ENCODE measurements around the gene PDP2. TPM values are rescaled to one million over a fixed set of nuclear protein-coding genes. Genes with fewer than 3 reads are reported as not detected.

The PDP2 gene
- total and polyA plus RNA-seq, 10 of the 15 experiments (the other 5 are each of a cell fraction or from before 2014, with no cell fraction given): 1.9 to 31.1 (median 6.2) TPM

DNA sequence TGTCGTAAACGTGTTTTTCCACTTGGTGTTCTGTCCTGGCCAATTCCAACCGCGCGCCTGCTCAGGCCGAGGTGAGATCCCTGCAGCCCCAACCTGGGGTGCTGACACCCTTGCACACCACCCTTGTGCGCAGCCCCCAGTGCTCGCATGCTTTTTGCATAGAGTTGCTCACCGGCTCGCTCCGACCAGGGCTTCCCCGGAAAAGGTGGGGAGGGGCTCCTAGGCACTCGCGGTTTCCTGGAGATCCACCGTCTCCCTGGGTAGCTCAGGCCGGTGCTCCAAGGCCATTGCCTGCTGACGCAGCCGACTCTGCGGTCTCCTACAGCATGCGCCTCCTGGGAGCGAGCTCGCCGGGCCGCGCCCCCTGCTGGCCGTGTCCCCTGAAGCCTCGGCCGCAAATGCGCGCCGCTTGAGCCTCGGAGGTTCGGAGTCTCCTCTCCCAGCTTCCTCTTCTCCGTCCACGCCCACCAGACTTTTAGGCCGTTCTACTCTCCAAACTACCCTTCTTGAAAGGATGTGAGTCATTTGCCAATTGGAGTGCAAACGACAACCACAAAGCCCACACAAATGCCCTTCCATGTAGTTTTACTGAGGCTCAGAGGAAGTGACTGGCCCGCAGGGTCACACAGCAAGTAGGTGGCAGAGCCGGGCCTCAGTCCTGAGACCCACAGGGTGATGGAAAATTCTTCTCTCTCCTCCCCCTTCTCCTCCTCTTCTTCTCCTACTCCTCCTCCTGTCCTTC, 7.2 kb upstream of the PDP2 start (continued):
- TF ChIP-seq BHLHE40 (IDR thresholded peaks at IDR 0.05; ENCODE audit: borderline replicate concordance in 1 of 2, low read depth in 2 of 2, low read length in 1 of 2): peak; percentile 76 to 91
- peak; percentile 94 for TF ChIP-seq SMARCA5 (IDR thresholded peaks at IDR 0.05)
- TF ChIP-seq SPI1 (IDR thresholded peaks at IDR 0.05; ENCODE audit: borderline replicate concordance, insufficient read depth, low read depth, low read length): peak; percentile 50; the same call in 1 of the 2 replicates
- TF ChIP-seq MEF2A (IDR thresholded peaks at IDR 0.05; ENCODE audit: insufficient read depth, low read depth, low read length): peak; percentile 70
- peak; percentile 66 for TF ChIP-seq IRF4 (IDR thresholded peaks at IDR 0.05; ENCODE audit: low read depth, low read length)
- peak; percentile 86 for TF ChIP-seq NBN (IDR thresholded peaks at IDR 0.05)
- TF ChIP-seq MYC (IDR thresholded peaks at IDR 0.05; ENCODE audit: insufficient read depth, insufficient read length, insufficient replicate concordance, low read length, severe bottlenecking): peak; percentile 37
- no peak for TF ChIP-seq NFYB (IDR thresholded peaks at IDR 0.05; ENCODE audit: insufficient read depth, low read depth, low read length)
- peak; percentile 89 for TF ChIP-seq NR2F1 (conservative IDR thresholded peaks at IDR 0.05)
- TF ChIP-seq, protein P1, sequence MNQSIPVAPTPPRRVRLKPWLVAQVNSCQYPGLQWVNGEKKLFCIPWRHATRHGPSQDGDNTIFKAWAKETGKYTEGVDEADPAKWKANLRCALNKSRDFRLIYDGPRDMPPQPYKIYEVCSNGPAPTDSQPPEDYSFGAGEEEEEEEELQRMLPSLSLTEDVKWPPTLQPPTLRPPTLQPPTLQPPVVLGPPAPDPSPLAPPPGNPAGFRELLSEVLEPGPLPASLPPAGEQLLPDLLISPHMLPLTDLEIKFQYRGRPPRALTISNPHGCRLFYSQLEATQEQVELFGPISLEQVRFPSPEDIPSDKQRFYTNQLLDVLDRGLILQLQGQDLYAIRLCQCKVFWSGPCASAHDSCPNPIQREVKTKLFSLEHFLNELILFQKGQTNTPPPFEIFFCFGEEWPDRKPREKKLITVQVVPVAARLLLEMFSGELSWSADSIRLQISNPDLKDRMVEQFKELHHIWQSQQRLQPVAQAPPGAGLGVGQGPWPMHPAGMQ (IDR thresholded peaks at IDR 0.05; ENCODE audit: borderline replicate concordance): no peak
- no peak for TF ChIP-seq CHD2 (IDR thresholded peaks at IDR 0.05; ENCODE audit: borderline replicate concordance, low read depth, low read length)
- peak; percentile 55; the same call in 1 of the 2 replicates for TF ChIP-seq CREM (IDR thresholded peaks at IDR 0.05; ENCODE audit: low read depth)
- TF ChIP-seq KLF5 (IDR thresholded peaks at IDR 0.05; ENCODE audit: partially characterized antibody): no peak
- peak in 1 of 2 experiments; percentile 60; a peak in 1 of 4 replicates for TF ChIP-seq ETV6 (conservative IDR thresholded peaks at IDR 0.05 in 1 of 2, IDR thresholded peaks at IDR 0.05 in 1 of 2; ENCODE audit: borderline replicate concordance in 1 of 2, low read depth in 1 of 2)
- no peak for TF ChIP-seq HDAC6 (IDR thresholded peaks at IDR 0.05; ENCODE audit: unreplicated experiment)
- TF ChIP-seq ATF3 (IDR thresholded peaks at IDR 0.05; ENCODE audit: borderline replicate concordance, extremely low read depth, low read depth, low read length): no peak
- peak; percentile 94 for TF ChIP-seq IKZF1 (conservative IDR thresholded peaks at IDR 0.05)
- peak; percentile 4; the same call in 1 of the 2 replicates for TF ChIP-seq ZNF24 (IDR thresholded peaks at IDR 0.05)
- no peak for TF ChIP-seq CBX3 (IDR thresholded peaks at IDR 0.05; ENCODE audit: borderline replicate concordance, low read depth)
- no peak for TF ChIP-seq PRDM15 (CRISPR knock-in tag; IDR thresholded peaks at IDR 0.05)
- TF ChIP-seq NFXL1 (IDR thresholded peaks at IDR 0.05; ENCODE audit: borderline replicate concordance): no peak; the same call in 1 of the 2 replicates
- peak; percentile 66; the same call in 1 of the 2 replicates for TF ChIP-seq BACH1 (IDR thresholded peaks at IDR 0.05; ENCODE audit: borderline replicate concordance)
- TF ChIP-seq MXI1 (IDR thresholded peaks at IDR 0.05; ENCODE audit: low read depth, low read length): peak; percentile 59; the same call in 1 of the 2 replicates
- no peak for TF ChIP-seq STAT1 (conservative IDR thresholded peaks at IDR 0.05)
- TF ChIP-seq MTA2 (IDR thresholded peaks at IDR 0.05; ENCODE audit: low read depth): peak; percentile 54; the same call in 1 of the 2 replicates

Data from GM12878 (cell line).